ENCODE results near the gene HSD11B1L.

- TF ChIP-seq CTCF (IDR thresholded peaks at IDR 0.05) (no peak), POLR2A (IDR thresholded peaks at IDR 0.05) (no peak)
These were observed 37.8 kb upstream of the HSD11B1L start for GRCh38 chr19:5643060-5643459.

Measured in body of pancreas (tissue), 4 donors.